BE2C (cell line): ENCODE measurements around the gene PDE8A.
A peak's percentile ranks its signal among the peaks of the same experiment; 100 is the strongest.

Source experiments
- DNase-seq: peaks from one replicate; pipeline ENCODE4 v3.0.0-alpha.2; 2020
- H3K27me3 ChIP-seq: fragments of 250-450 bp; sonication (Bioruptor Pico); 2 replicates; pipeline ENCODE4 v1.5.1; 2020; ENCODE audit warnings: mild to moderate bottlenecking
- H3K36me3 ChIP-seq: fragments of 250-450 bp; sonication (Bioruptor Pico); 2 replicates; pipeline ENCODE4 v1.5.1; 2020; ENCODE audit warnings: mild to moderate bottlenecking
- H3K4me1 ChIP-seq: fragments of 250-450 bp; sonication (Bioruptor Pico); 2 replicates; pipeline ENCODE4 v1.5.1; 2020
- H3K4me3 ChIP-seq: 2 replicates; pipeline ENCODE4 v1.5.1; 2011; ENCODE audit warnings: low read depth, low read length
- H3K9me3 ChIP-seq: fragments of 250-450 bp; sonication (Bioruptor Pico); 2 replicates; pipeline ENCODE4 v1.5.1; 2020
- TF ChIP-seq, protein P1 (sequence below): IDR thresholded peaks from 2 replicates; pipeline ENCODE4 v1.5.1; 2012; ENCODE audit warnings: mild to moderate bottlenecking, low read depth, low read length

The PDE8A gene

DNA sequence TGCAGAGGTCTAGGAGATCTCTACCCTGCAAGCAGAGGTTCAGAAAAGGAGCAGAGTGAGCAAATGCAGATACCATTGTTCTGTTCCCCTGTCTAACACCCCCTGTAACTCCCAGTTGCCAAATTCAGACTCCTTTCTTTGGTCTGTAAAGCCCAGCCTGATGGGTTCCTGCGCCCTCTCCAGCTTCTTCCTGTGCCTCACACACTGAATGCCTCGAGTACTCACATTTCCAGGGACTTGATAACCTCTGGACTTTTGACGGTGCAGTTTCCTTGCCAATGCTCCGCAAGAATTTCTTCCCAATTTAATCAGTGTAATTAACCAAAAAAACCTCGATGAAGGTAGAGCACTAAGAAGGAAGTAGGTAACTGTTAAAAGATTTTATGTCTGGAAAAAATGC, 19.3 kb downstream of the PDE8A start:
- Histone ChIP-seq H3K4me1 (no peaks in the 10 kb centered on the region), H3K4me3 (no peak overlapping the region), H3K9me3 (no peaks in the 10 kb centered on the region), H3K36me3 (no peaks in the 10 kb centered on the region; the same call in 1 of the 2 replicates), H3K27me3 (no peaks in the 10 kb centered on the region)
- TF ChIP-seq, protein P1, sequence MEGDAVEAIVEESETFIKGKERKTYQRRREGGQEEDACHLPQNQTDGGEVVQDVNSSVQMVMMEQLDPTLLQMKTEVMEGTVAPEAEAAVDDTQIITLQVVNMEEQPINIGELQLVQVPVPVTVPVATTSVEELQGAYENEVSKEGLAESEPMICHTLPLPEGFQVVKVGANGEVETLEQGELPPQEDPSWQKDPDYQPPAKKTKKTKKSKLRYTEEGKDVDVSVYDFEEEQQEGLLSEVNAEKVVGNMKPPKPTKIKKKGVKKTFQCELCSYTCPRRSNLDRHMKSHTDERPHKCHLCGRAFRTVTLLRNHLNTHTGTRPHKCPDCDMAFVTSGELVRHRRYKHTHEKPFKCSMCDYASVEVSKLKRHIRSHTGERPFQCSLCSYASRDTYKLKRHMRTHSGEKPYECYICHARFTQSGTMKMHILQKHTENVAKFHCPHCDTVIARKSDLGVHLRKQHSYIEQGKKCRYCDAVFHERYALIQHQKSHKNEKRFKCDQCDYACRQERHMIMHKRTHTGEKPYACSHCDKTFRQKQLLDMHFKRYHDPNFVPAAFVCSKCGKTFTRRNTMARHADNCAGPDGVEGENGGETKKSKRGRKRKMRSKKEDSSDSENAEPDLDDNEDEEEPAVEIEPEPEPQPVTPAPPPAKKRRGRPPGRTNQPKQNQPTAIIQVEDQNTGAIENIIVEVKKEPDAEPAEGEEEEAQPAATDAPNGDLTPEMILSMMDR: no peak
- DNase-seq: no peak

DNA sequence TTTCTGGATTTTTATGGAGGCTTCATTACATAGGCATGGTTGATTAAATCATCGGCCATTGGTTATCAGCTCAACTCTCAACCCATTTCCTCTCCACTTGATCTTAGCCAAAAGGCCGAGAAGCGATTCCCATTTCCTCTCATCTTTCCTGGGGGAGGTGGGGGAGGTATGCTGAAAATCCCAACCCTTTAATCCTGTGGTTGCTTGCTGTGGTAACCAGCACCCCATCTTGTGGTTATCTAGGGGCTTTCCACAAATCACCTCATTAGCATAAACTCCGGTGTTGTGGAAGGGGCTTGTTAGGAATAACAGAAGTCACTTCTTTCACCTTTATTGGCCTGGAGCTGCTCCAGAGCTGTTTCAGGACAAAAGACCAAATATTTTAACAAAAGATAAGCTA, 20.9 kb downstream of the PDE8A start:
- Histone ChIP-seq H3K4me3 (no peak overlapping the region), H3K36me3 (no peaks in the 10 kb centered on the region; the same call in 1 of the 2 replicates), H3K4me1 (no peaks in the 10 kb centered on the region), H3K9me3 (no peaks in the 10 kb centered on the region), H3K27me3 (no peaks in the 10 kb centered on the region)
- no peak for DNase-seq
- TF ChIP-seq, protein P1: no peak

DNA sequence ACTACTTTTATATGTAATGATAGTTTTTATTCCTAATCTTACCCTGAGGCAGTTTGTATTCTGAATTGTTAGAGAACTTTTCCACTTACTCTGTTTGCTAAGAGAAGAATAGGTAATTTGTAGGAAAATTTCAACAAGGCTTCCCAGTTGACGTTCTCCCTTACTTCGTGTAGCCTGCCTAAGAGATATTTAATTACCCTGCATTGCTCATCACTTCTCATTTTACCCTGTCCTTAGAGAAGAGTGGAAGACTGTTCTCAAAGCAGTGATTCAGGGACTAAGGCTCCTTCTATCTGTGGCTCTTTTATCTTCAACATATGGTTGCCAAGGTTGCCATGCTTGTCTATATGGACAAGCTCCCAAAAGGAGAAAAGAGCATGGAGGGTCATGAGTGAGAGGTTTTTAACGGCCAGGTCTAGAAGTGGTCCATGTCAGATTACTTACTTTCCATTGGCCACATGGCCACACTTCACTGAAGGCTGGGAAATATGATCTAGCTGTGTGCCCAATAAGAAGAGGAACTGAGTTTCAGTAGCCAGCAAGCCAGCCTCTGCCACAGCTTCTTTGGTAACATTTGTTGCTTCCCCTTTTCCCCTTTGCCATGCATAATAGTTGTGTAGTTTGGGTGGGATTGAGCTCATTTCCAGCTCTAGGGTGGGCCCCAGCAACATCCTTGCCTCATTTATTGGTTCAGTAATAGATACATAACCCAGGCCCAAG, 22.1 kb downstream of the PDE8A start:
- Histone ChIP-seq H3K4me1 (no peaks in the 10 kb centered on the region), H3K9me3 (no peaks in the 10 kb centered on the region), H3K4me3 (no peak overlapping the region), H3K27me3 (no peaks in the 10 kb centered on the region), H3K36me3 (no peaks in the 10 kb centered on the region; the same call in 1 of the 2 replicates)
- TF ChIP-seq, protein P1: no peak
- DNase-seq: no peak

DNA sequence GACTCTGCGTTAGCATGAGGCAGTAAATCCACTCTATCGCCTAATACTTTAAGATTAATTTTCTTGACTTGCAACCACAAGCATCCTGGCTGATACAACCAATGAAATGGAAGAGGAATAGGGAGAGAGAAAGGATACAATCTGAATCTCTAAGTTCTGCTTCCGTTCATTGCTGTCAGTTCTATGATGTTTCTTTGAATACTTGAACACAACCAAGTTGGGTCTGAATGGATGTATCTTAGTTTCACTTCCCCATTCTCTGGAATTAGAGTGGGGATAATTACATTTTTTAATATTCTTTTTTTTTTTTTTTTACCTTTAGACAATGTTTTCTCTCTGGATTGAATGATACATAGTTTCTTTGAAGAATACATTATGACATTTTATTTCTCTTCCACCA, 22.9 kb downstream of the PDE8A start:
- Histone ChIP-seq H3K36me3 (no peaks in the 10 kb centered on the region; the same call in 1 of the 2 replicates), H3K27me3 (no peaks in the 10 kb centered on the region), H3K4me3 (no peak overlapping the region), H3K9me3 (no peaks in the 10 kb centered on the region), H3K4me1 (no peaks in the 10 kb centered on the region)
- TF ChIP-seq, protein P1: no peak
- no peak for DNase-seq

DNA sequence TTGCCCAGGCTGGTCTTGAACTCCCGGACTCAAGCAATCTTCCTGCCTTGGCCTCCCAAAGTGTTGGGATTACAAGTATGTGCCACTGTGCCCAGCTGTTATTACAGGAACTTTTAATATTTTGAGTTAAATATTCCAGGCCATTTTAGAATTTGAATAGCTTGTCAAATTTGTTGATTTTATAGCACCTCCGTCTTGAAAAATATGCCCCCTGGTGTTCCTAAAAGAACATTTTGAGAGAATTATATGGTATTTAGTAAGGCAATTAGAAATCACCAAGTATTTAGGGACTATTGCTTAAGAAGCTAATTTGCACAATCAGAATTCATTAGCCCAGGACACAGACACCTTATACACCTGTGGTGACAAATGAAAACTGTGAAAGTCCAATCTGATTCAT, 23.7 kb downstream of the PDE8A start:
- H3K4me1 ChIP-seq: no peaks in the 10 kb centered on the region; the same call in 1 of the 2 replicates
- TF ChIP-seq, protein P1: peak; percentile 15; the same call in 1 of the 2 replicates
- no peaks in the 10 kb centered on the region for H3K9me3 ChIP-seq
- no peak overlapping the region for H3K4me3 ChIP-seq
- H3K27me3 ChIP-seq: no peaks in the 10 kb centered on the region
- no peaks in the 10 kb centered on the region; the same call in 1 of the 2 replicates for H3K36me3 ChIP-seq
- no peak for DNase-seq

DNA sequence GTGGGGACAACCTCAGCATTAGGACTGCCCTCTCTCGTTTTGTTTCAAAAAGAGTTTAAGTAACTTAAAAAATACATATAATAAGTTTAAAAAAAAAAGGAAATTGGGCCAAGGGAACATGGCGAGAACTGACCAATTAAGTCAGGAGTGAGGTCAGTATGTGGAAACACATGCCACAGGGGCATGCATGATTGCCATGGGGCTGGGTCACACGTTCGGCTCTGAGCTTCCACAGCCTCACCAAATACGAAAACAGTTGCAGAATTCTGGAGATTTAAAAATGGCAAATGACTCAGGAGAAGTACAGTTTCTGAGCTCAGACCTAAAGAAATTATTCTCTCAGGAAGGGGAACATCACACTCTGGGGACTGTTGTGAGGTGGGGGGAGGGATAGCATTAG, 24.1 kb downstream of the PDE8A start:
- TF ChIP-seq, protein P1: no peak
- Histone ChIP-seq H3K9me3 (no peaks in the 10 kb centered on the region), H3K4me3 (no peak overlapping the region), H3K36me3 (no peaks in the 10 kb centered on the region; the same call in 1 of the 2 replicates), H3K27me3 (no peaks in the 10 kb centered on the region), H3K4me1 (no peaks in the 10 kb centered on the region; the same call in 1 of the 2 replicates)
- DNase-seq: no peak
